Stimulated activated CD8-positive, alpha-beta memory T cell treated with anti-CD3 and anti-CD28 coated beads, Interleukin-4, amount 100 ng/mL, for 48 hours (primary cell): ENCODE results near the gene MTMR1.

Source experiments
- DNase-seq: peaks from one replicate; pipeline ENCODE4 v3.0.0-alpha.2; 2020

Gene MTMR1

GRCh38 chrX:150763303-150763797 is 70.2 kb downstream of the MTMR1 start:
- no peak for DNase-seq

DNA sequence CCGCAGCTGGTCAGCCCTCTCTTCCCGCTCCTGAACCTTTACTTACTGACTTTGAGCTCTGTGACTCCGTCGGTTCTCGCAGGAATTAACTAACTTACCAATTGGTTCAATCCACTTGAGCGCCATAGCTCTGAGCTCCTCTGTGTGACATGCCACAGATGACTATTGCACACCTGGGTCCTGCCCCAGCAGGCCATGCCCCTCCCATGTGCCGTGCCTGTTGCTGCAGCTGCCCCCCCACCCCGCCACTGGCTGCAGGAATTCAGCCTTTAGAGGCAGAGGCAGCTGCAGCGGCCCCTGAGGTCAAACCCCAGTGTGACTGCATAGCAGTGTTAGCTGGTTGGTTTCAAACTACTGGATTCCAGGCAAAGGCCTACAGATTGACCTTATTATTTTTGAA is 70.6 kb downstream of the MTMR1 start:
- DNase-seq: no peak

- DNase-seq: no peak
Observed at GRCh38 chrX:150765237-150765636, 72.0 kb downstream of the MTMR1 start.

DNA sequence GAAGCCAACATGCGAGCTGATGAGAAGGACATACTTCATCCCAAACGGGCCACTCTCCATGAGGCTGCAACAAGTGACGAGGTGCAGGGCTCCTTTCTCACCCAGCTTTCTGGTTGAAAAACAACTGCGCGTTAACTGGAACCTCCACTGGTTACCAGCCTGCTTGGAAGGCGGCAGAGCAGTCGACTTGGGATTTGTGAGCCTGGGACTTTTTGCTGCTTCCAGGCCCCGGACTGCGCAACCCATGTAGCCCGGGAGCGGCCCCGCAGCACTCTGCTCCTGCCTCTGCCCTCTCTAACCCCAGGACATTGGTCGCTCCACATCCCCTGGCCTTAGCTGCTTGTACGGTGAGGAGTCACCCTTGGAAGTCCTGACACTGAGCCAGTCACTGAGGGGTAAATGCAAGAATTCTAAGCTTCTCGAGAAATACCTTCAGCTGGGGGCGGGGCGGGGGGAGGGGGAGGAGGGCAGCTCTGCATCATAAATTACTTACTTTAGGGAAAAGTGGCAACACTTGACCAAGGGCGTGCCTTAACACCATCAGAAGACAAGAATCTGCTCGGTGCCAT is 72.7 kb downstream of the MTMR1 start:
- no peak for DNase-seq

DNA sequence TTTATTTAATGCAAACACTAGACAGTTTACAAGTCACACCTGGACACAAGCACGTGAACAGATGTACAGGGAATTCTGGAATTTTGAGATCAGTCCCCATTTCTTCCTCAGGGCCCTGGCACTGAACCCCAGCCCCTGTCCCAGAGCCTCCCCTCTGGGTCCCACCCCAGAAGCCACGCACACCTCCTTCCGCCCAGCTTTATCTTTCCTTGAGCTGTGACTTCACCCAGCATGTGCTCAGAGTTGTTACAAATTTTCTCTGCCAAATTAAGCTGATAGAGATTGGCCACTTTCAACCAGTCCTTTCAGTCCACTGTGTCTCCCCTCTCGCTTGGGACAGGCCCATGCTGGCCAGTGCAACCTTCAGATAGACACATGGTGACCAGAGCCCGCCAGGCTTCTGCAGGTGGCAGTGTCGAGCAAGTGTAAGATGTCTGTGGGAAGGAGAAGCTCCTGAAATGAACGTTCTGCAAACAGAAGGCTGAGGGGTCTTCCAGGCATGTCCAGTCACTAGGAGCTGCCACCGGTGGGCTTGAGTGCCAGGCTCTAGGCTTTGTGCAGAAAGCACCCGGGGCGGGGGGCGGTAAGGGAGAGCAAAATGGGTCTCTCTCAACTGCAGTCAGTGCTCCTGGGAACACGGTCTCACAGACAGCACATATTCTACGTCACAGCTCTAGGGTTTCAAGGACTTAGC is 73.3 kb downstream of the MTMR1 start:
- no peak for DNase-seq

- no peak for DNase-seq
Observed at GRCh38 chrX:150767045-150767395, 73.8 kb downstream of the MTMR1 start.

- DNase-seq: peak; percentile 27
Observed at GRCh38 chrX:150767475-150768131, 74.4 kb downstream of the MTMR1 start.

GRCh38 chrX:150768132-150768485 is 74.9 kb downstream of the MTMR1 start:
- no peak for DNase-seq

- DNase-seq: no peak
Observed at GRCh38 chrX:150768580-150769190, 75.5 kb downstream of the MTMR1 start.

DNA sequence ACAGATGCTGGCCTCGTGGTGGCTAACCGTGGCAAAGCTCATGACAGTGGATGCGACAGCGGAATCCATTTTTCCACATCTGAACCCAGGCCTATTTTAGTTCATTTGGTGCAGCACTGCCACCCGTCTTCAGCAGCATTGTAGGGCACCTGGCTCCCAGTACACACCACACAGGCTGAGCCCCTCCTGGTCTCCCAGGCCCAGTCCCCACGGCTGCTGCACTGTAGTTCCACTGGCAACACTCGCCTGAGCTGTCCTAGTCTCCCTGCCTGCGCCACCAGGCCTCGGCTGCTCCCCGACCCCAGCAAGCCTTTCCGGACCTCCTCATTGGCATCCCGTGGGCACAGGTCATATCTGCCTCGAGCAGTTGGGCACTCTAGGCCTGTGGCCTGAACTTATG is 76.2 kb downstream of the MTMR1 start:
- no peak for DNase-seq

GRCh38 chrX:150770623-150771022 is 77.4 kb downstream of the MTMR1 start:
- no peak for DNase-seq

- no peak for DNase-seq
Observed at GRCh38 chrX:150771116-150771515, 77.9 kb downstream of the MTMR1 start.

GRCh38 chrX:150772150-150772970 is 79.2 kb downstream of the MTMR1 start:
- peak; percentile 89 for DNase-seq

DNA sequence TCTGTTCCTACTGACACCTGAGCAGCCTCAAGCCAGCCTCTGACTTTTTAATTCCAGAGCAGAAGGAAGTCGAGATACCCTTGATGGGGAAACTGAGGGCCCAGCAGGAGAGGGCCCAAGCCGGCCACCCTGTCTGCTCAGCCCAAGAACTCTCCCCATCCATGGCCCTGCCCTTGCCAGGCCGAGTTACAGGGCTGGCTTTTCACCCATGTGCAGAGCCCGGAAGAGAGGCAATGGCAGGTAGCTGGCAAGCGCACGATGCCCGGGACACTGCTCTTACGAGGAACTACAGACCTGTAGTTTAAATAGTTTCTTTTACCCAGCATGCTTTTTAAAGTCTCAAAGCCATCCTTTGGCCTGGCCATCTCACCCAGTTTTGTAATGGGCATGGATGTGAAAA is 79.9 kb downstream of the MTMR1 start:
- DNase-seq: no peak

DNA sequence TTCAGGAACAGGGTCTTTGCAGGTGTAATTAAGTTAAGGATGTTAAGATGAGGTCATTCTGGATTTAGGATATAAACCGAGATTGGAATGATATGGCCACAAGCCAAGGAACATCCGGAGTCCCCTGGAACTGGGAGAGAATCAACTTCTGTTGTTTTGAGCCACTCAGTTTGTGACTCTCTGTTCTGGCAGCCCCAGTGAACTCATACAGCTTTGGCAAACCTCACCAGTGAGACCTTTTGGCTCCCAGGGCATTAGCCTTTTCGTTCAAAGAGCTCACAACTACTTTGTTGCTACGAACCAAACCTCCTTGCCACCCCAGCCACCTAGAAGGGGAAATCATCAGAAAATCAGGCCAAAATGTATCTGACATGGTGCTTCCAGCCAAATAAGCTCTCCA is 80.4 kb downstream of the MTMR1 start:
- DNase-seq: no peak

DNA sequence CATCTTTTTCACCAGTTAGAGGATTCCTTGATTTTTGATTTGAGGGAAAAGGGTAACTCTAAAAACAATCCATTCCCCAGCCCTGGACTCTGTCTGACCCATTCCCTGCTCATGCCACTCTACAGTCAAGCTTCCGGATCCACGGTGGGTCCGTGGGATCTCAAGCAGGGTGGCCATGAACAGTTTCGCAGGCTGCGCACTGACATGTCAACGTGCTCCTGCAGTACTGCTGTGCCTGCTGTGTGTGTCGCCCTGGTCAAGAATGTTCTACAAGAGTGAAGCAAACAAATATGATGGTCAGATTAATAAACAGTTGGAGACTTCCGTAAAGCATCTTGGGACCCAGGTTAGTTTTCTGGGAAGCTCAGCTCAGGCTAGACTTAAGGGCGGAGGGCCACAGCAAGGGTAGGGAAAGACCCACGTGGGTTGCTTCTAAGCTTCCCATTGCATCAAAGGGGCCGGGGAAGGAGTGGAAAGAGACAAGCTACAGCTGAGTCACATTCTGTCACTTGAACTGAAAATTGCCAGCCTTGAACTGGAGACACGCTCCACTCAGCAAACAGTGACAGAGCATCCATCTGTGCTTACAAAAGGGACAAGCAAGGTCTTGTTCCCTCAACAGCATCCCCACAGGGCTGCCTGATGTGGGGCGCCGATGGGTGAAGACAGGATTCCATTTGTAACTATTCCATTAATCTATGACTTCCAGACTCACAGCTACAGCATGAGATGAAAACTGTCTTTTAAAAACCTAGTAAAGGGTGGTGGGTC is 81.8 kb downstream of the MTMR1 start:
- no peak for DNase-seq

- no peak for DNase-seq
Observed at GRCh38 chrX:150775569-150776350, 82.6 kb downstream of the MTMR1 start.

DNA sequence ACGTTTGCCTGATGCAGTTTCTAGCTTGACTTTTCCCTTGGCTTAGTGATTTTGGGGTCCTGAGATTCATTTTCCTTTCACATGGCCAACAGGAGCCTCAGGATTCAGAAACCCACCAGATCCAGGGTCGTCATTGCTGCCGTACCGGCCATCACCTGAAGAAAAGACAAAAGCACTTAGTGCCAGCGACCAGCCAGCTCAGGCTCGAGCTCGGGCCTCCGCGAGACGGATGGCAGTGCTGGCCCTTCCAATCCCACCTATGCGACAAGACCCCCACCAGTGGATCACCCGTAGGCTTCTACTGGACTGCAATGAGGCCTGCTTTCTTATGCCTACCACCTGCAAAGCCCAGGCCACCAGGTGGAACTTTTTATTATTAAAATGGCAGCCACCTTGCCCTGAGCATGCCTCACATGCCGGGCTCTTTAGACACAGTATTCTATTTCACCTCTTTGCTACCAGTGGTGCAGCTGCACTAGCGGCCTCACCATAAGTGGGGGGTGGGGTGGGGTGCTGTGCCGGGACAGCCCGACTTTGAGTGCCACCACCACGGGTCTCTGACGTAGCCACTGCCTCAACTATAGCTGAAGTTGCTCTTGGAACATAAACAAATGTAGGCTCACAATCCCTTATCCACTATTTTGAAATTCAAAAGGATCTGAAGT is 84.3 kb downstream of the MTMR1 start:
- DNase-seq: no peak

DNA sequence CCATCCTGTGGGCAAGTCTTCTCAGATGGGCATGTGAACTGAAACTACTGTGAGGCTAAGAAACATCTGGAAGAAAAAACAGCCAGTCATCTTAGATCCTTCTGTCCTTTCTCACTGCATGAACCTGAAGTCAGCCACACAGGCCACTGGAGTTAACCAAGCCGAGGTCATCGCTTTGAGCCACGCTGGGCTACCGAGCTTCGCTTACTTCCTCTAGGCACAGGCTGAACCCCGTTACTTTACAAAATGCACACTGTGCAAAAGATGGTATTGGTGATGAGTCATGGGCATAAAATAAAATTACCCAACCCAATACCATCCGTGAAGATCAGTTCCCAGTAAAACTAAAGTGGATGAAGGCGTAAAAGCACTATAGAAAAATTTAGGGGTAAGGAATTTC is 86.2 kb downstream of the MTMR1 start:
- DNase-seq: no peak

DNA sequence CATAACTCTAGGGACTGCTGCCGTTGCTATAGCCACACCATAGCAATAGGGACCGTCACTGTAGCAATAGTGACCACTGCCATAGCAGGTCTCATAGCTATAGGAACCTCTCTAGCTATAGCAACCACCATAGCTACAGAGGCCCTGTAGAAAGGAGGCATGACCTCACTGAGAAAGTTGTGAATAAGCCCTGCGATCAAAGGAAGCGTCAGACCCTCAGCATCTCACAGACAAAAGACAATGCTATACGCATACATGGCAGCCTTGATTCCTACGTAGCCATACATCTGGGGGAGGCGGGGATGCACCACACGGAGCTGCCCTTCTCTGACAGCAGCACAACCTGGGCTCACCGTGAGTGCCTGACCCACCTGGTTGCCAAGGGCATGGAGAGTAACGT is 88.5 kb downstream of the MTMR1 start:
- DNase-seq: no peak

- no peak for DNase-seq
Observed at GRCh38 chrX:150790021-150790420, 96.8 kb downstream of the MTMR1 start.
